RKO (cell line): ENCODE results near the gene MLLT10.

Experiments
- DNase-seq: peaks from one replicate; pipeline ENCODE4 v3.0.0-alpha.2; 2016; ENCODE audit warnings: low spot score

MLLT10 gene

DNA sequence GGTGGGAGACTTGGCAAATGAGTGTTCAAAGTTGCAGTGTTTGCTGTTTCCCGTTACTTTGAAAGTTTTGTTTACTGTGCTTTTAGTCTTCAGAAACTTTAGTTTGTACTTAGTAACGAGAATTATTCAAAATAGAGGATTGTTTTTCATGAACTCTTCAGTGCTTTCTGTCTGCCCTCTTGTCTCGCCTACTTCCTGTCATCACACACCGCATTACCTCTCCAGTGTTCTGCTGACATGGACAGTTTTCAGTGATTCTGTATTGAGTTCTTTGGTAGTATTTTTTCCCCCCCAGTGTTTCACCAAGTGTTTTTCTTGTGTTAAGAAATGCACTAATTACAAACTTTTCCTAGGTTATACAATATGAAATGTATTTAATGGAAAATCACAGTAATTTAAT is 207.0 kb downstream of the MLLT10 start:
- DNase-seq: no peak

DNA sequence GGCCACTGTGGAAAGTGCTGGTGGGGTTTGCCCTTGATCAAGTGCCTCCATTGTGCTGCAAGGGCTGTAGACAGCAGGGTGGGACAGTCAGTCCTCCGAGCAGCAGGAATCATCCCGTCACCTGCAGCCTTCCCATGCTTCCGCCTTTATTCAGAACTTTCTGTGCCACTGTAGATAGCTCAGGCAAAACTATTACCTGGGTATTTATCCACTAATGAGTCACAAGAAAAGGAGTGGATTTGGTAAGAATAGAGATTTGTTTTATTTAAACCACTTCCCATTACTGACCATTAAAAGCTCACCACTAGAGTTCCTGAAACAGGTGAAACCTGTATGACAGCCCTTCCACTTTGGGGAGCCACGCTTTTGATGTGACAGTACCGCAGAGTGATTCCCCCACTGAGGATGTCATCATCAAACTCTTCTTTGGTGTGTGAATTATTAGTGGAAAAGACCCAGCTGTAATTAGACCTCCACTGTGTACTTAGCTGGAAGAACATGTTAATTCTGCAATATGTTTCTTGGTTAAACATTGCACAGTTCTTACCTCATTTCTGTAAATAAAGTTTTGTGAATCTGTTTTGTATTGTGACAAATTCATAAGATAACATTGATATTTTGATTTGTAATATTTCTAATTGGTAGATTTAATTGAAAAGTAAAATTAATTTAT is 208.8 kb downstream of the MLLT10 start:
- no peak for DNase-seq

DNA sequence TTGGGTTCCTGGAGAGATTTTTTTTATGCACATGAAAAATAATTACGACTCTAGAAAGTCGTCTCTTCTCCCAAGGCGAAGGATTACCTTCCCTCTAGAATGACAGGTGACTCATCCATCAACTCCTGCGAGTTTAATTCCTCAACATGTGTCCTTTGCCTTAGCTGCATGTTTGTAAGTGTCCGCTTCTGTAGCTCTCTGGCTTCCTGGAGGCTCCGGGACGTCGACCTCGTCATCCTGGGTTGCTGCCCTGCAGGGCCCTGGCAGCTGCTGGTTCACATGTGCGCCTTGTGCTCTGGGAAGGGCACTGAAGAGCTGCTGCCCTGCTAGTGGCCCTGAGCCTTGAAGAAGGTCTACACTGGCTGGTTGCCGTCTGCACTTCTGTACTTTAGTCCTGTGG is 210.2 kb downstream of the MLLT10 start:
- DNase-seq: no peak

GRCh38 chr10:21746118-21746517 is 212.1 kb downstream of the MLLT10 start:
- no peak for DNase-seq

GRCh38 chr10:21747809-21748208 is 213.8 kb downstream of the MLLT10 start:
- no peak for DNase-seq

DNA sequence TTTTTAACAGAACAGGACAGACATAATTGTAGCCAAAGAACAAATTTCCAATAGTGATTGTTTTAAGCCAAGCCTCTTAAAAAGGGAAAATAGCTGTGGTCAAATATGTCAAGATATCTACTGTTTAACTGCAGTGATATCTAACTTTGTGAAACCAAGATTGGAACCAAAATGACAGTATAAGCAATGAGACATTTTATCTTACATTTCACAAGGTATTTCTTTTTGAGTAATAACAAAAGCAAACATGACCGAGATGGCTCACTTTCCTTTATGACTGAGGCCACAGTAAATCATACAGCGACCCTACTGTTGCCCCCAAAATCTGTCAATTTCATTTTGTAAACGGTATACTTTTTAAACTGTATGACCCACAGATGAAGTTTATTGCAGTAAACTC is 215.8 kb downstream of the MLLT10 start:
- DNase-seq: no peak

DNA sequence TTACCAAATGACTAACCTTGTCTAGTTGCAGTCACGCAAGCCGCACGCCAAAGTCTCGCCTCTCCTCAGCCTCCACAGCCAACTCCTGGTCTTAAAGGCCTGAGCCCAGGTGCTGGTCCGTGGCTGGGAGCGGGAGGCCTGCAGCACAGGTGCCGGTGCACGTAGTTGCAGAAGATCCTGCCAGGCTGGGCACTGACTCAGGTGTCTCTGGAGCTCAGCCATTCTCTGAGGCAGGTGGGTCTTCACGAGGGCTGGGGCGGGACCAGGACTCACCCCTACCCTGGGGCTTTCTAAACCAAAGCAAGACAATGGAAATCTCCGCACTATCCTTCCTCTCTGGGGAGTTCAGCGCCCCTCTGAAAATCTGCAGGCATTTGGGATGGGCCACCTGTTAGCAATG is 216.4 kb downstream of the MLLT10 start:
- DNase-seq: no peak

- DNase-seq: no peak
Measured at GRCh38 chr10:21751341-21752310, 217.6 kb downstream of the MLLT10 start.

GRCh38 chr10:21753497-21754270 is 219.7 kb downstream of the MLLT10 start:
- no peak for DNase-seq

DNA sequence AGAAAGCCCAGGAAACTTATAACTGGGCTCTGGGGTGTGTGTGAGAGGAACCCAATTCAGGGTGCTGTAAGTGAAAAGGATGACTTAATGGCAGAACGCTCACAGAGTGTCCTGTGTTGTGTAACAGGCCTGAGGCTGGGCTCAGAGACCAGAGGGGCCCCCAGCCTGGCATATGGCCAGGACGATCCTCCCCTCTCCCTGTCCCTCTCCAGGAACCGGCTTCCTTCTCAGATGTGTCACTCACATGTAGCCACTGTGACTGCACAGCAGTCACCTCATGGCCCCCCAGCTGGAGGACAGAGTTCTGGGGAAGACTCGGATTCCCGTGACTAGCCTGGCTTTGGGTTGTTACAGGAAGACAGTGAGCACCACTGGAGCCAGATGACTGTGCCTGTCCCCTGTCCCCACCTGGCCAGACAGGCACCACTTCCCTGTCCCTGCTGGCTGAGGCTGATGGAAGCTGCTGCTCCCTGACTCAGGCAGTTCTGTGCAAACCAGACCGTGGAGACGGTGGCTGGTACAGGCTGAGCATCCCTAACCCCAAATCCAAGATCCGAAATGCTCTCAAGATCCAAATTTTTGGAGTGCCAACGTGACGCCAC is 220.5 kb downstream of the MLLT10 start:
- DNase-seq: no peak

GRCh38 chr10:21756707-21757106 is 222.7 kb downstream of the MLLT10 start:
- DNase-seq: no peak

- no peak for DNase-seq
Measured at GRCh38 chr10:21757185-21757901, 223.3 kb downstream of the MLLT10 start.

GRCh38 chr10:21758239-21758638 is 224.2 kb downstream of the MLLT10 start:
- DNase-seq: no peak

GRCh38 chr10:21758696-21759095 is 224.7 kb downstream of the MLLT10 start:
- no peak for DNase-seq

- no peak for DNase-seq
Measured at GRCh38 chr10:21759232-21759631, 225.2 kb downstream of the MLLT10 start.

DNA sequence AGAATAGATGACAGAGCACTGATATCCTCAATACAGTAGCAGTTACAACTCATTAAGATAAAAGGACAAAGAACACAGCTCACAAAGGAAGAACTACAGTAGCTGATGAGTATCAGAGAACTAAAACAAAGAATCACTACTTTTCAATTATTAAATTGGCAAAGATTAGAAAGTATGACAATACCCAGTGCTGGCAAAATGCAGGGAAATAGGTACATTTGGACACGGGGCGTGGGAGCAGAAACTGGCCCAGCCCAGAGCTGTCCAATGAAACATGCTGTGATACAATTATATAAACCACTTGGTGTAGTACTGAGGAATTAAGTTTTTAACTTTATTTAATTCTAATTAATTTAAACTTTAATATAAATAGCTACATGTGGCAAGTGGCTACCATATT is 226.3 kb downstream of the MLLT10 start:
- no peak for DNase-seq

DNA sequence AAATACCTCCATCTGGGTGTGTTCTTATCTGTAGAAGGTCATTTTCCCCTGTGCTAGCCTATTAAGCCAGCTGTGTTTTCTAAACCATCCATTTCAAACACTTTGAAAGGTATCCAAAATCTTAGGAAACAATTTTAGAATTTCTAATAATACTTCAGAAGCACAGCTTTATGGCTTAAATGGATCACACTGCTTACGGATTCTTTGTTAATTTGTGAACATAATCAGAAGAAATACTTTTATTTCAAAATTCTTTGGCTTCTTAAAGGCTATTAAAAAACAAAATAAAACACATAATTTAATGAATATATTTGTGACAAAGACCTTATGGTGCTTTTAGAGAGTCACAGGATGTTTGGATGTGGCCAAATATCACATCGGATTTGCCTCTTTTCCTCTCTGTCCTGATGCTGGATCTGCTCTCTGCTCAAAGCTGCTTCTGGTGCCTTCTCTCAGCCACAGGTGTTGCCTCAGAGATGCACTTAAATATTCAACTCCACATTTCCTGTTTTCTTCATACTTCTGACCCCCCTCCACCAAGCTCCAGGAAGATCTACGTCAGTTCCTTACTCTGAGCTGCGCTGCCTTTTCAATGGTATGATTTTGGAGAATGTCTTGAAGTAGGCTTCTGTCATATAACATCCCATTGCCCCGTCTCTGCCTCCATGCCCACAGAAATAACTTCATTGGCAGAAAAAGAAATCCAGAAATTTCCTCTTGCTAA is 230.6 kb downstream of the MLLT10 start:
- no peak for DNase-seq

DNA sequence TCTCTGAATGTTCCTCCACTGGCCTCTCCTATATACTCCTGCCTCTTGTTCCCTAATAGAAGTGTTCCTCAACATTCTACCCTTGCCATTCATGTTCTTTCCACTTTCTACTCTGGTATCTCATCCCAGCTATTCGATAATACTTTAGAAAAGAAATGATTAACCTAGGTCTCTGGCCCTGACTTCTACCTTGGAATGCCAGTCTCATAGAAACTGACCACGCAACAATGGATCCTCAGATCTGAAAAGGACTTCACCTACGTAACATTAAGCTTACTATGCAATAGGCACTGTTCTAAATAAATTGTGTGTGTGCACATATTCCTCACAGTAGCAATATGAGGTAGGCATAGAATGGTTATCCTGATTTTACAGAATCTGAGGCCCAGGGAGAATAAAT is 235.0 kb downstream of the MLLT10 start:
- no peak for DNase-seq

GRCh38 chr10:21771219-21771618 is 237.2 kb downstream of the MLLT10 start:
- no peak for DNase-seq

- no peak for DNase-seq
Measured at GRCh38 chr10:21776883-21777282, 242.9 kb downstream of the MLLT10 start.

DNA sequence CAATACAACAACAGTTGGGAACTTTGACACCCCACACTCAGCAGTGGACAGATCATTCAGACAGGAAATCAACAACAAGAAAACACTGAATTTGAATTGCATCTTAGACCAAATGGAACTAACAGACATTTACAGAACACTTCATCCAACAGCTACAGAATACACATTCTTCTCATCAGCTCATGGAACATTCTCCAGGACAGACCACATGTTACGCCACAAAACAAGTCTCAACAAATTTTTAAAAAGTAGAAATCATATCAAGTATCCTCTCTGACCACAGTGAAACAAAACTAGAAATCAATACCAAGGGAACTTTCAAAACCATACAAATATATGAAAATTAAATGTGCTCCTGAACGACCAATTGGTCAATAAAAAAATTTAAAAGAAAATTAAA is 257.2 kb downstream of the MLLT10 start:
- DNase-seq: no peak
